ENCODE data around the gene BRAF. TPM values are rescaled to one million over a fixed set of nuclear protein-coding genes. Genes with fewer than 3 reads are reported as not detected.

The BRAF gene
- total and polyA plus RNA-seq, 2 of the 8 experiments (the other 6 are each of a cell fraction or from before 2014, with no cell fraction given) = 11.4 to 32.6 TPM

GRCh38 chr7:140679186-140679585 is 245.5 kb downstream of the BRAF start:
- no peaks in the 10 kb centered on the region for H3K79me1 ChIP-seq (ENCODE audit: low read depth, low read length)
- H3K4ac ChIP-seq (replicated peaks; ENCODE audit: insufficient read length, low read depth, low read length) = no peak overlapping the region
- no peak overlapping the region for H2BK5ac ChIP-seq (ENCODE audit: low read depth, low read length)
- 0 out of 7 replicates have a peak, but pooled peaks cover 0 to 2% (median 0%) of the 10 kb centered on the region in 4 experiments for H3K4me1 ChIP-seq (replicated peaks in 1 of 4; ENCODE audit: control insufficient read depth in 3 of 4, insufficient read depth in 4 of 4, low read length in 3 of 4)
- peaks cover 0 to 2% (median 0%) of the 10 kb centered on the region in 4 experiments; a peak in 3 of 7 replicates for H3K27me3 ChIP-seq (replicated peaks in 1 of 4; ENCODE audit: control insufficient read depth in 3 of 4, extremely low read depth in 1 of 4, insufficient read depth in 3 of 4, low read length in 3 of 4)
- no peak overlapping the region for H3K14ac ChIP-seq (ENCODE audit: insufficient read length)
- no peaks in the 10 kb centered on the region for H3K36me3 ChIP-seq (ENCODE audit: control insufficient read depth in 2 of 4, insufficient read depth in 4 of 4, low read length in 3 of 4)
- no peak overlapping the region for H2BK120ac ChIP-seq (replicated peaks; ENCODE audit: low read depth, low read length)
- H3K79me2 ChIP-seq (ENCODE audit: control insufficient read depth in 1 of 2, insufficient read depth in 2 of 2, low read length in 2 of 2) = no peaks in the 10 kb centered on the region
- no peaks in the 10 kb centered on the region for H3K9me3 ChIP-seq (ENCODE audit: insufficient read depth in 2 of 2, low read depth in 1 of 2, low read length in 1 of 2)
- no peak overlapping the region for H3K4me2 ChIP-seq (ENCODE audit: insufficient read depth in 1 of 2, low read depth in 2 of 2, low read length in 2 of 2)
- H2BK20ac ChIP-seq (ENCODE audit: low read length) = no peak overlapping the region
- WGBS, 2 experiments (ENCODE audit: extremely low coverage in 1 of 2, insufficient coverage in 1 of 2, insufficient read length in 1 of 2, insufficient replicate concordance in 2 of 2, low coverage in 1 of 2, low lambda C conversion rate in 2 of 2, missing lambda C conversion rate in 1 of 2) = 85% methylated on average over 9 of the region's 9 CpGs; no CpG with 5 or more reads in 1 of the 2 experiments
- H4K20me1 ChIP-seq (replicated peaks in 1 of 2; ENCODE audit: control insufficient read depth in 1 of 2, insufficient read depth in 2 of 2, low read length in 2 of 2) = no peaks in the 10 kb centered on the region
- H3K9ac ChIP-seq (replicated peaks in 1 of 4; ENCODE audit: extremely low read depth in 1 of 4, low read depth in 3 of 4, low read length in 3 of 4) = no peak overlapping the region
- no peak overlapping the region for H2BK12ac ChIP-seq (ENCODE audit: low read depth, low read length)
- H3K23ac ChIP-seq (ENCODE audit: insufficient read length) = no peak overlapping the region
- H3K23me2 ChIP-seq (ENCODE audit: low read depth, low read length) = no peaks in the 10 kb centered on the region; the same call in 1 of the 2 replicates
- H4K5ac ChIP-seq (ENCODE audit: insufficient read length, low read depth, low read length) = no peak overlapping the region
- ChIA-PET POLR2A (ENCODE audit: partially characterized antibody) (no interaction called here), CTCF (ENCODE audit: partially characterized antibody) (interaction anchor here (0.7 to 1.4 kb wide), 3 partner anchors 36 to 304 kb away, joined by 3 read pairs; no protein-coding TSS in a partner anchor)
- H2AFZ ChIP-seq (ENCODE audit: low read length) = no peak overlapping the region
- H3K56ac ChIP-seq (replicated peaks; ENCODE audit: insufficient read length, low read depth, low read length) = no peak overlapping the region
- no peak overlapping the region for H2BK15ac ChIP-seq (ENCODE audit: low read length)
- H4K8ac ChIP-seq (ENCODE audit: extremely low read depth, insufficient read depth, low read length) = no peak overlapping the region
- H3K4me3 ChIP-seq (ENCODE audit: extremely low read depth in 1 of 4, insufficient read depth in 2 of 4, low read depth in 3 of 4, low read length in 4 of 4) = no peak overlapping the region
- FAIRE-seq (no peak), DNase-seq (ENCODE audit: low read depth in 1 of 2, low spot score in 2 of 2) (no peak)
- no peak overlapping the region for H4K91ac ChIP-seq (replicated peaks; ENCODE audit: insufficient read length, low read length)
- H3K18ac ChIP-seq (ENCODE audit: extremely low read depth, low read length) = no peak overlapping the region
- H3K27ac ChIP-seq (ENCODE audit: low read depth, low read length) = no peak overlapping the region
- H2AK5ac ChIP-seq (ENCODE audit: low read depth, low read length) = no peak overlapping the region
- TF ChIP-seq POLR2AphosphoS5 (IDR thresholded peaks at IDR 0.05; ENCODE audit: low read depth, low read length) = no peak
- no peak for TF ChIP-seq EGR1 (IDR thresholded peaks at IDR 0.05; ENCODE audit: borderline replicate concordance, low read depth, low read length)
- no peak for TF ChIP-seq SP1 (IDR thresholded peaks at IDR 0.05; ENCODE audit: low read depth, low read length)
- no peak for TF ChIP-seq EZH2 (IDR thresholded peaks at IDR 0.05; ENCODE audit: low read depth, low read length, severe bottlenecking)
